Stimulated activated CD4-positive, alpha-beta T cell treated with anti-CD3 and anti-CD28 coated beads, Interleukin-4, amount 100 ng/mL, for 1 hour (primary cell): ENCODE data around the gene CDC14A.

Source experiments
- DNase-seq: peaks from one replicate; pipeline ENCODE4 v3.0.0-alpha.2; 2020

Gene CDC14A

DNA sequence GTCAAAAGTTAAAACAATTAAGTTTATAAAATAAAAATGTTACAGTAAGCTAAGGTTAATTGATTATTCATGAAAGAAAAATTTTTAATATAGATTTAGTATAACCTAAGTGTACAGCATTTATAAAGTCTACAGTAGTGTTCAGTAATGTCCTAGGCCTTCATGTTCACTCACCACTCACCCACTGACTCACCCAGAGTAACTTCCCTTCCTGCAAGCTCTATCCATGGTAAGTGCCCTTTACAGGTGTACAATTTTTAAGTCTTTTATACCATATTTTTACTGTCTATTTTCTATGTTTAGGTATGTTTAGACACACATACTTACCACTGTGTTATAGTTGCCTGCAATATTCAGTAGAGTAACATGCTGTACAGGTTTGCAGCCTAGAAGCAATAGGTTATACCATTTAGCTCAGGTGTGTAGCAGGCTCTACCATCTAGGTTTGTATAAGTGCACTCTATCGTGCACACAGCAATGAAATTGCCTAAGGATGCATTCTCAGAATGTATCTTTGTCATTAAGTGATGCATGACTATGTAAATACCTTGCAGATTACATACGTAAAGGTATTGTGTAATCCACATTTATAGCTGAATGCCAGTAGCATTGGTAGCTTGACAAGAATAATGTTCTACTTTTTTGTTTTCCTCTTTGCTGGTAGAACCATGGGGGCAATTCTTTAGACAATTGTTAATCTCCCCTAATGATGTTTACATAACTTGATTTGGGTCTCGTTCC lies 149.9 kb downstream of the CDC14A start:
- no peak for DNase-seq

DNA sequence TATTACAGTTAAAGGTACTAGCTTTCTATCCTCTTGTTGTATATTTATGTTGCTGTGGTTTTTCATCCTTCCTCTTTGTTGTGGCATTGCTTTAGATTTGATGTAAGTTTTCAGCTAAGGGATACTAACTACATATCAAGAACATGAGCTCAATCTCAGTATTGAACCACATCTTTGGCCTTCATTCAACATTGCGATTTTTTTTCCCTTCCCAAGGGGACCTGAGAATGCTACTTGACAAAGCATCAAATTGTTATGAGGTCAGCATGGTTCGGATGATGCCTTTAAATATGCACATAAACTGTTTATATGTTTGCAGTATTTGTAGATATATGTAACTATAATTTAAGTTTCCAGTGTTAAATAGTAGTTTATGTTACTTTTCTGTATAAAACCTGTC lies 153.9 kb downstream of the CDC14A start:
- no peak for DNase-seq

DNA sequence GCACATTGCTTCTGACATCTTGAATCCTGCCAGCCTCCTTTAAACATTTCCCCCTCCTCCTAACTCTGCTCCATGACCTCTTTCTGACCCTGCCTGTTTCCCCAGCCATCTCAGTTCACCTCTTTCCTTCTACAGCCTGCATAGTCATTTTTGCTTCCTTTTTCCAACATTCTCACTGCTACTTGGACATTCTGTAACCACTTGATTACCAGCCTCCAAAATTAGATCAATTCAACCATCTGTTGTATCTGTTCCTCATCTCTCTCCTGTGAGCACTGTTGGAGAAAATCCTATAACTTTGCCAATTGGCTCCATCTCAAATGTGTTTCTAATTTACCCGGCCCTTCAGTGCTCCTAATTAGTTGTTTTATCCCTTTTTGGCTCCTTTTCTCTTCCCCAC lies 158.1 kb downstream of the CDC14A start:
- DNase-seq = no peak

DNA sequence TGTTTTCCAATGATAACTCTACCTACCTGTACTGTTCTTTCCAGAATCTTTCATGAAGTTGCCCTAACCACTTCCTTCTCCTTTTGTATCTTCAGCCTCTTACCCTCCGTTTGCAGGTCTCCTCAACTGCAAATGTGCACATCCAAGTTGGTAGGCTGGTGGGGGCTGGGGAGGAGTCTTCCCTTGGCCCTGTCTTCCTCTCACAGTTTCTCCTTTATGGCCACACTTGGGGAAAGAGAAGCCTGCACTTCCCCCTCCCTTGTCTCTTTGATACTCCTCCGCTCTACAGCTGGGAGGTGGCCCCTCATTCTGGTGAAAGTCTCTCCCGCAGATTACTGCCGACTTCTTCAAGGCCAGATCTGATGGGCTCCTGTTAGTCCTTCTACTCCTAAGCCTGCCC lies 158.8 kb downstream of the CDC14A start:
- no peak for DNase-seq

DNA sequence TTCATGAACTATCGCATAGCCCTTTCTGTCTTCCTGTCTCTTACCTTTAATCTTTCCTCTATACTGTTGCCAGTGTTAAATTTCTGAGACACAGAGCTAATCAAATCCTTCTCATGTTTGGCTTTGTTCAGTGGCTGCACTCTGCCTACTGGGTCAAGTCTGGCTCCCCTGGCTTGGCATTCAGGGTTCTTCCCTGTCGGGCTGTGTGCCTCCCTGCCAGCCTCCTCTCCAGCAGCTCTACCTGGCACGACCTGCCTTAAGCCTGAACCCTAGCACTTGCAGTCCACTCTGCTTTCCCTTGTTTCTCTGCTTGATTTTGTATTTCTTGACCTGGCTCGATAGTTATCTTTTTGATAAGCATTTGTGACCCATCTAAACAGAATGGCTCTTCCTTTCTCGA lies 159.5 kb downstream of the CDC14A start:
- DNase-seq = no peak

DNA sequence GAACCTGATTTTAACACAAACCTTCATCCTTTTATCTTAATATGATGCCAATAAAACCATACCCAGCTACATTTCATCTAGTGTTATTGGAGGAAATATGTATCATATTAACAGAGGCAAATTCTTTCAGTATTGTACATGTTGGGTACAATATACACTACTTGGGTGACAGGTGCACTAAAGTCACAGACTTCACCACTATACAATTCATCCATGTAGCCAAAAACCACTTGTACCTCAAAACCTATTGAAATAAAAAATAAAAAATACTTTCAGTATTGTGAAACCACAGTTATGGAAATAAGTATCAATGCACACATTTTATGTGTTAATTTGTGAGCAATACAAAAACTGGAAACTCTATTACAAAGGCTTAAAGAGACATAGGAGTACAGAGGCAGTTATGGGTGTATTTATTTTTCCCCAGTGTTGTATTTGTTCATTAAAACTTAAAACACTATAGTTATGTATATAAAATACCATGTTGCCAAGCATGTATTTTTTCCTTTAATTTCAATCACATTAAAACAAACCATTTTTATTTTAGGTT lies 160.6 kb downstream of the CDC14A start:
- DNase-seq = no peak

DNA sequence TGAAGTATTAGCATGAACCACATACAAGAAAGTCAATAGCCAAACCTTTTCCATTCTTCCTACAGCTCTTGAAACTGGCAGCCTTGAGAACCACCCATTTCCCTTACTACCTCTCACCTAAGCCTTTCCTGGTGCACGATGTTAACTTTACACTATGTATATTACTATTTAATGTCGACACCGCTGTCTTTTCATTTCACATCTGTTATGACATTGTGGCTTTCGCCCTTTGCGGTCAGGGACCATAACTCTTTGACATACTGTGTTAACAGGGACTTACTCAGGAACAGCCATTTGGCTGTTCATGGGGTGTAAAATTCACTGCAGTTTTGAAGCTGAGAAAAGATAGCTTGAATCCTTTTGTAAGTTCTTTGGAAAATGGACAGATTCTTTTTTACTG lies 164.6 kb downstream of the CDC14A start:
- DNase-seq = no peak

DNA sequence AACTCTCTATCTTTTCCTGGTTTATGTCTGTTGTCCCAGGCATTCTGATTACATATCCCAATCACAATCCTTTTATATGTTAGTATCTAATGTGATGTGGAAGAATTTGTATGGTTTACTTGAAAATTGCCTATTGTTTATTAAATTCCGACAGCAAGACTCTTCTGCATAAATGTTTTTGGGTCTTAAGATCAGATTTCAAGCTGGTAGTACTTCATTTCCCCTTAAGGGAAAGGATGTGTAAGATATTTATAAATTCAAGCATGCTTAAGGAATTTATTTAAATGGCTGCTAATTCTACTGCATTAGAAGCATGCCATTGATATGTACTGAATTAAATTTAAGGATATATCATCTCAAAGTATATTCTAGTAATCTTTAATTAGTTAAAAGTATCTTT lies 165.2 kb downstream of the CDC14A start:
- DNase-seq = no peak

DNA sequence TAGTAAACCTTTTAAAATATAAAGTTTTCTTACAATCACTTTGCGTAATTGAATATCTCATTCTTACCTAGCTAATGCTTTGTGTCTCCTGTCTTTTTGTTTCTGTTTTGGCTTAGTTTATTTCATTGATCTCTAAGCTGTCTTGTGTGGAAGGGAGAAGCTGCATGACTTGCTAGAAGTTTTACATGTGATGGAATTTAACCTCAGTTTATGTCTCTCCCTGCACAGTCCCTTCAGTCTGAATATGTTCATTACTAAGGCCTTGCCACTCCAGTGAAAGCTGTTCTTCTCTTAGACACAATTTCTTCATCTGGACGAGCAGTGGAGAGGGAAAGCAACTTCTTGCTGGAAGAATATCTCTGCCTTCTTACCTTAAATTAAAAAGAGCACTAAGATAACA lies 165.7 kb downstream of the CDC14A start:
- DNase-seq = no peak

DNA sequence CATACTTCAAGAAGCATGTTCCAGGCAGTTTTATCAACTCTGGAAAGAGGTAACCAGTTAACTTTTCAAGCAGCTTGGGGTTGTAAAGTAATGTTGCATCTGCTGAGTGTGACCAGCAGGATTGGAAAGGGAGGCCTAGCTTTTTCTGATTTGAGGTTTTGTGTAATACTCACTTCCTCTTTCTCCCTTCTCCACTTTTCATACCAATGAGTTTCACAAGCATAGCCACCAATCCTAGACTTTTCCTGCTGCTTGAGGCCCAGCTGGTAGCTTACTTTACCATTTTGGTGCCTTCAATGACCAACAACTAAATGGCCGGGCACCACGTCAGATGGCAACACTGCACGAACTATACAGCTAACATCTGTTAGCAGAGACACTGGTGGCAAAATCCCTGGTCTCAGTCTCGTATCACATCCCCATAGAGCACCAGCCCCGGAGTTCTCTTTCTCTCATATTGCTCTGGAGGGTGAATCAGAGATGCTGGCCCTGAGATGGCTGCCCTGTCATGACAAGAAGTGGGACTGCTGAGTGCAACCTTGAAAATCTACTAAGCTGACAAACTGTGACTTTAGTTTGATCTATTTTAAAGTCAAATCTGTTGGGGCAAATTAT lies 170.8 kb downstream of the CDC14A start:
- no peak for DNase-seq

DNA sequence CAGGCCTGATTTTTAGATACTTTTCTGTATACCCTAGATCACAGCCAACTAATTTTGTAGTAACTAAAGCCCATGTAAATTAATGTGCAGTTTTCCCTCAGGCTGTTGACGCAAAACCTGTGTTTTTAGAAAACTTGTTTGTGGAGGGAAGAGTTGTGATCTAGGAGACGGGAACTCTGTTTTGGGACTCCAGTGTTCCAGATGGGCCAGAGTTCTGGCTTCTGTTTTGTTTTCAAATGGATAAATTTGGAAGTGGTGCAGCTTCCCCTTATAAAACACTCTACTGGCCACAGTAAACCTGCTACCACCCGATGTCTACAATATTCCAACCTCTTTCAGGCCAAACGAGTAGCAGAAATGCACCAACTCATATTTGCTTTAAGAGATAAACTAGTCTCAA lies 172.0 kb downstream of the CDC14A start:
- DNase-seq = no peak

DNA sequence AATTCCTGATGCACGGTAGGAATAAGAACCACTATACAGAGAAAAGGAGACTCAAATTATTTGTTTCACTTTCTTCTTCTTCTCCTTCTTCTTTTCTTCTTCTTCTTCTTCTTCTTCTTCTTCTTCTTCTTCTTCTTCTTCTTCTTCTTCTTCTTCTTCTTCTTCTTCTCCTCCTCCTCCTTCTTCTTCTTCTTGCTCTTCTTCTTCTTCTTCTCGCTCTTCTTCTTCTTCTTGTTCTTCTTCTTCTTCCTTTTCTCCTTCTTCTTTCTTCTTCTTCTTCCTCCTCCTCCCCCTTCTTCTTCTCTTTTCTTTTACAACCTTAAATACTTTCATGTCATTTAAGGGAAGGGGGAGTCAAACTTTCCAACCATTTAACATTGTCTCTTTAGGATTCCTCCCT lies 174.6 kb downstream of the CDC14A start:
- DNase-seq = no peak

DNA sequence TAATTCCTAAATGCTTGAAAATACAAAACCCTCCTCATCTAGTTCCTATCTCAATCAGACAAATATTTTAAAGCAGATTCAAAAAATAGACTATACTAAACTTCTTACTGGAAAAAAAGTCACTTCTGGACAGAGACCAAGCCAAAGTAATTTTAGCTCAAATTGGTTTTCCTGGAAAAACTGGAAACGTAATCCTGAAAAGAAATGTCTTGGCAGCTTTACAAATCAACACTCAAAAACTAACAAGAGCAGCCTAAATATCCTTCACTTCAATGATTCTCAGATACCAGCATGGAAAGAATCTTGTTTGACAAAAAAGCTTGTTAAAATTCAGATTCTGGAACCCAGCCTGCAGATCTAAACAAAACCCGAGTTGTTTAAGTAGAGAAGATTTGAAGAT lies 176.6 kb downstream of the CDC14A start:
- DNase-seq = no peak

DNA sequence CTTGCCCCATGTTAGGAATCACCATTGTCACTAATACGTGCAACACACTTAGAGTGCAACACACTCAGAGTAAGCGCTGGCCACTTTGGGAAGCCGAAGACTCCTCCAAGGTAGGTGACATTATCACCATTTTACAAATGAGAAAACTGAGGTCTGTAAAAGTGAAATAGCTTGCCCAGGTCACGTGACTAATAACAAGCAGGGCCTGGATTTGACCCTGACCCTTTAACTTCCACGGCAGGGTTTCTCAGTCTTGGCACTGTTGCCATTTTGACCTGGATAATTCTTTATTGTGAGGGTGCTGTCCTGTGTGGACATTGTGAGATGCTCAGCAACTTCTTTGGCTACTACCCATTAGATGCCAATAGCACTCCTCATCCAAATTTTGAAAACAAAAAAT lies 177.8 kb downstream of the CDC14A start:
- DNase-seq = no peak

DNA sequence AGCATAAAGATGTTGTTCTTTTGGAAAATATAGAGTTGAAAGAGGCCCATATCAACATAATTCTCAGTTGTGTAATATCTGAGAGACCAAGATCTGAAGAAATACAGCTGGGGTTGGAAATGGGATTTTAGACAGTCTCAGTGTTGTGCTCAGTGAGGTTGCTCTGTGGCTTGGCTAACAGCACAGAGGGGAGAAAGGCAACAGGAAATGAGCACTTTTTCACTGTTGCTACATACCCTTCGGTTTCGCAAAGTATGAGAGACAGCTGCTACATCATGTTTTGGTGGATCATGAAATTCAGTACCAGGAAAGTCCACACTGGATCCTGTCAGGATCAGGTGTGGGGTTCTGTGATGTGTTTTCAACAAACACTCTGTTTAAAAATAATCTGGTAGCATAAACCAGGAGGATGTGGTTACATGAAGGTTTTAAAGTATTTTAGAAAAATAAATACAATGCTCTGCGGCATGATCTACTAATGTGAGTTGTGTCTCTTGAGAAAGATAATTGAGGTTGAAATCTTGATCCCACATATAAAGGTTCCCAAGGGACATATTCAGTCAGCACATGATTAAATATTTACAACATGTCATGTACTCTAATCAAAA lies 178.7 kb downstream of the CDC14A start:
- no peak for DNase-seq

DNA sequence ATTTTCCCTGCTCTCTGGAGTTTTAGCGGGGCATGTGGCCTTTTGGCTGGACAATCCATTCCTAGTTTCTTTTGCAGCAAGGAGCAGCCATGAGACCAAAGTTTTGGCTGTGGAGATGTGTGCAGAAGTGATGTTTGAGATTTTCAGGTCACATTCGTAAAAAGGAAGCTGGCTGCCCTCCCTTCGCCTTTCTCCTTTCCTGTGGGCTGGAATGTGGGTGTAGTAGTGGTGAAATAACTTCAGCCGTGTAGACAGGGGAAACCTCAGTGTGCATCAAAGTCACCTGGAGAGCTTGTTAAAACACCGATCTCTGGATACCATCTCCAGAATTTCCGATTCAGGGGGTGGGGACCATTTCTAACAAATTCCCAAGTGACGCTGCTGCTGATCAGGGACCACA lies 180.3 kb downstream of the CDC14A start:
- no peak for DNase-seq

DNA sequence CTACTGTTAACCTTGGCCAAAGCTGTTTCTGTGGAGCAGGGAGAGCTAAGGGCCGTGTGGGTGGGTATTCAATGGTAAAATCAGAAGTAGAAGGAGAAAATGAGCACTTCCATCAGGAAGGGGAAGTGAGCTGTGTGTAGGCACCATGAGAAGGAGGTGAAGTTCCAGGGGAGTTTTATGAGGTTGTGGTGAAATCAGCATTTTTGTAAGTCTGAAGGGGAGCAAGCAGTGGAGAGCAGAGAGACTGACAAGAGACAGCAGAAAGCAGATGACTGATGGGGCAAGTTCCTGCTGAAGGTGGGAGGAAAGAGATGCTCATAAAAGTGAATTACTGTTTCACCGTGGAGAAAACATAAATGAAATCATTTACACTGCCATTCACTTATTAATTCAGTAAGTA lies 183.0 kb downstream of the CDC14A start:
- DNase-seq = no peak

DNA sequence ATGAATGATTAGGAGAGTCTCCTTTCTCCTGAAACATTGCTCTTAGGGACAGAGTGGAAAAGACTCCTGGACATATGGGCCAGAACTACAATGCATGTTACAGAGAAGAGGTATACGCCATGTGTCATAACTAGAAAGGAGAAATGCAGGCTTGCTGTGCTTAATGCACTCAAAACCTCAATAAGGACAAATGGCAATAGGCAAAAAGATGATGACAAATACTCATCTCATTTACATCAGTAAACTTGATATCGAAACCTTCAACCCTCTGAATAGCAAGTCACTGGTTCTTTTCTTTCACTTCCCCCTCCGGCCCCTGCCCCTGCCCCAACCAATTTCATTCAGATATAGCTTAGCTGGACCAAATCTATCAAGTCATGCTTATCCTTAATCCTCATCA lies 183.7 kb downstream of the CDC14A start:
- no peak for DNase-seq

DNA sequence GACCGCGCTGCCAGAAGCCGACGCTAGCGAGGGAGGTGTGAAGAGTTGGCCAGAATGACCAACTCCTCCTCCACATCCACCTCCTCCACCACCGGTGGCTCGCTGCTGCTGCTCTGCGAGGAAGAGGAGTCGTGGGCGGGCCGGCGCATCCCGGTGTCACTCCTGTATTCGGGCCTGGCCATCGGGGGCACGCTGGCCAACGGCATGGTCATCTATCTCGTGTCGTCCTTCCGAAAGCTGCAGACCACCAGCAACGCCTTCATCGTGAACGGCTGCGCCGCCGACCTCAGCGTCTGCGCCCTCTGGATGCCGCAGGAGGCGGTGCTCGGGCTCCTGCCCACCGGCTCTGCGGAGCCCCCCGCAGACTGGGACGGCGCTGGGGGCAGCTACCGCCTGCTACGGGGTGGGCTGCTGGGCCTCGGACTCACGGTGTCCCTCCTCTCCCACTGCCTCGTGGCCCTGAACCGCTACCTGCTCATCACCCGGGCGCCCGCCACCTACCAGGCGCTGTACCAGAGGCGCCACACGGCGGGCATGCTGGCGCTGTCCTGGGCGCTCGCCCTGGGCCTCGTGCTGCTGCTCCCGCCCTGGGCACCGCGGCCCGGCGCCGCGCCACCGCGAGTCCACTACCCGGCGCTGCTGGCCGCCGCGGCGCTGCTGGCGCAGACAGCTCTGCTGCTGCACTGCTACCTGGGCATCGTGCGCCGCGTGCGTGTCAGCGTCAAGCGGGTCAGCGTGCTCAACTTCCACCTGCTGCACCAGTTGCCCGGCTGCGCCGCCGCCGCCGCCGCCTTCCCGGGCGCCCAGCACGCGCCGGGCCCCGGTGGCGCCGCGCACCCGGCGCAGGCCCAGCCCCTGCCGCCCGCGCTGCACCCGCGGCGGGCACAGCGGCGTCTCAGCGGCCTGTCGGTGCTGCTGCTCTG lies 186.9 kb downstream of the CDC14A start:
- peak; percentile 42 for DNase-seq

DNA sequence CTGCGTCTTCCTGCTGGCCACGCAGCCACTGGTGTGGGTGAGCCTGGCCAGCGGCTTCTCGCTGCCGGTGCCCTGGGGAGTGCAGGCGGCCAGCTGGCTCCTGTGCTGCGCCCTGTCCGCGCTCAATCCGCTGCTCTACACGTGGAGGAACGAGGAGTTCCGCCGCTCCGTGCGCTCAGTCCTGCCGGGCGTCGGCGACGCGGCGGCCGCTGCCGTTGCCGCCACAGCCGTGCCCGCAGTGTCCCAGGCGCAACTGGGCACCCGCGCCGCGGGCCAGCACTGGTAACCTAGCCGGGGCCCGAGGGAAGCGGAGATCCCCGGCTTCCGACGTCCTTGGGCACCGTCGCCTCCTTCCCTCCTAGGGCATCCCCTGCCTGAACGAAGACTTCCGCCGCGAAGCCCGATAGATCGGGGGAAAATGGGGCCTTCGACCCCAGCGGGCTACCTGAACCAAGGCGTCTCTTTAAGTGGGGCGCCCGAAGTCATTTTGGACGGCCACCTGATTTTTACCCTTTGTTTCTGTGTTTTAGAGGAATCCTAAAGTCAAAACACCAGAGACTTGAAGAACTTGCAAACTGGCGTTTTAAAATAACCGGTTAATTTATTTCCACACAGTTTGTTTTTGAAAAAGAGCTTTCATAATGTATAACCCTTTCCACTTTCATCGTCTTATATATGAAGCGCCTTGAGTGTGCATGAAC lies 187.7 kb downstream of the CDC14A start:
- DNase-seq = peak; percentile 8

DNA sequence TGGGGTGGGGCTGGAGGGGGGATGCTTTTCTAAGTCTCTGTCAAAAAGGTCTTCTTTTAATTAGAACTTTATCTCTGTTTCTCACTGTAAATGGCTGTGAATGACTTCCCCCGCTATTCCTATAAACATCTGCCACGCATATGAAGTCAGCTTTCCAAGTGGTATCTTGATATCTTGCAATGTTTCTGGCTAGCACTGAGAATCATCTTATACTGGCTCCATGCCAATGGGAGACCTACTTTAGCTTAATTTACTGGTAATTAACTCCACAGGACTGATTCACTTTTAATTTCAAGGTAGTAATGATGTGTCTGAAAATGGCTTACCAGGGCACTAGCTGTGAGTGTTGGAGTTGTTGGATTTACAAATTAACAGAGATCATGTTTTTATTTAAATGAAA lies 190.0 kb downstream of the CDC14A start:
- DNase-seq = no peak

DNA sequence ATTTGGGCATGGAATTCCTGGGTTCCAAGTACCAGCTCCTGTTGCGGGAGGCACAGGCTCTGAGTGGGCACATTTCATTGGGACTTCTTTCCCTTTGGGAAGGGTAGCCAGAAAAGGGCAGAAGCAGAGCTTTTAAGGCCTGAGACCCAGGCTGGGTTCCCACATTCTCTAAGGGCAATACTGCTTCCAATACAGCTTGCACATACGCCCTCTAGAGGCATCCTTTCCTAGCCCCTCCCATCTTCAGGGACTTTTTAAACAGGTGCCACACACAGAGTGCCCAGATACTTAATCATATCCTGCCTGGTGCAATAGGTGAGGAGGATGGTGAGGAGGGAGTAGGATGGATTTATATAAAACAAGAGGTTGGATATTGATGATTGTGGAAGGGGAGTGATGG lies 191.3 kb downstream of the CDC14A start:
- no peak for DNase-seq

DNA sequence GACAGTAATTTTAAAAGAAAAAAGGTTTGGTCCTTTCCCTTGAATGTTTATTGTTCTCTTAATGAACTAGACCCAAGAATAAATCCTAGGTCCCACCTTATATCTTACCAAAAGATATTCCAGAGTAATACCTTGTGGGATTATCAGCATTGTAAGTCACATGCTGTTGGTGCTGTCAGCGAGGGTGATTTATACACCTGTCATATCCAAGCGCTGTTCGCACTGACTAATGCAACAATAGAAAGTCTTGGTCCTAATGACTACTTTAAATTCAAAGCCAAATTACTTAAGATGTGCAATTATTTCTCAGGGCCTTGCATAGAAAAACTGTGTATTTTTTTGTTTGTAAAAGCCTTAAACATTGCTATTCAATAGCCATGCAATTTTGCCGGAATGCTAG lies 192.5 kb downstream of the CDC14A start:
- no peak for DNase-seq
